Activated naive CD4-positive, alpha-beta T cell treated with anti-CD3 and anti-CD28 coated beads for 36 hours (primary cell): ENCODE measurements around the gene DTNB. TPM values are rescaled to one million over a fixed set of nuclear protein-coding genes. Genes with fewer than 3 reads are reported as not detected.

Experiments used
- CTCF ChIA-PET: fragments of 350-600 bp; sonication (Branson Sonifier 250); formaldehyde crosslinking; loops from one replicate; lab custom pipeline; 2021; ENCODE audit warnings: antibody characterized with exemption; lab: Charles Lee
- DNase-seq: peaks from one replicate; pipeline ENCODE4 v3.0.0-alpha.2; 2020
- H3K27ac Mint-ChIP-seq: one replicate; pipeline ENCODE4 v1.8.0; 2021; ENCODE audit warnings: mild to moderate bottlenecking, mixed read lengths
- H3K27me3 Mint-ChIP-seq: one replicate; pipeline ENCODE4 v1.8.0; 2021; ENCODE audit warnings: low read depth, mixed read lengths
- H3K36me3 Mint-ChIP-seq: one replicate; pipeline ENCODE4 v1.8.0; 2021; ENCODE audit warnings: low read depth, mixed read lengths
- H3K4me1 Mint-ChIP-seq: one replicate; pipeline ENCODE4 v1.8.0; 2021; ENCODE audit warnings: low read depth, mixed read lengths
- H3K4me3 Mint-ChIP-seq: one replicate; pipeline ENCODE4 v1.8.0; 2021; ENCODE audit warnings: mild to moderate bottlenecking, moderate library complexity, mixed read lengths
- H3K9me3 Mint-ChIP-seq: one replicate; pipeline ENCODE4 v1.8.0; 2021; ENCODE audit warnings: mixed read lengths
- intact Hi-C: fragments of 100-400 bp; cut with micrococcal nuclease; formaldehyde crosslinking; loops from one replicate; pipeline ENCODE4 v1.15.1; 2023
- total RNA-seq, 2 experiments: library from RNA; stranded (reverse); gene quantifications; one replicate each; pipeline ENCODE4 v1.2.3, GENCODE V29; 2021

Gene DTNB
- total RNA-seq, 2 experiments from 2014 or later = 27.2 to 27.6 TPM

DNA sequence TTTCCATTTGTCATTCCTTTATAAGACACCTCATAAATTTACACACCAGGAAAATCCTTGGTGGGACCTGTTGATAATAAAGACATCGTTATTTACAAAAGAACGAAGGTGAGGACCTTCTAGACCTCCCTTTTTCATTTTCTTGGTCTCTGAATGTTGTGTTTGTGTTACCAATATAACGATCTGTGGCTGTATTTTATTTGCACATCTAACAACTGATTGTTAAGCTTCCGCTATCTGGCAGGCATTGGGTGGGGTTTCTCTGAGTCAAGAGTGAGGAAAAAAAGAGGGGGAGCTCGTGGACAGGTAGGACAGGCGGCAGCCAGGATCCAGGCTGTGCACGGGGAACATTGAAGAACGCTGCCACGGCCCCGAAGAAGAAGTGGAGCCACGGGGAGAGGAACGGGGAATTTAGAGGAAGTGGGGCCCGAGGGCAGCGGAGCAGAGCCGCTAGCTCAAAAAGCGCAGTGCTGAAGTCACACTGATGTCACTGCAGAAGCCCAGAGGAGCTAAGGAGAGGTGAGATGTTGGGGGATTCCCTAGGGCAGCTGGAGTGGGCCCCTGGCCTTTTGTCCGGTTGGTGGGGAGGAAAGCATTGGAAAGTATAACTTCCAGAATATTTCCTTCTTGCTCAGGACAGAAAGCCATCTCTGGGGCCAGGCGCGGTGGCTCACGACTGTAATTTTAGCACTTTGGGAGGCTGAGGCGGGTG, 310.8 kb downstream of the DTNB start:
- H3K9me3 Mint-ChIP-seq = no peaks in the 10 kb centered on the region
- CTCF ChIA-PET = interaction anchor here (0.7 to 3.0 kb wide), 29 partner anchors 10 to 706 kb away, joined by 3 to 54 read pairs (median 4); partner anchors contain the start of gene DNMT3A
- H3K4me1 Mint-ChIP-seq = peaks cover 11% of the 10 kb centered on the region
- peak; percentile 85 for DNase-seq
- peak overlapping the region; percentile 82 for H3K4me3 Mint-ChIP-seq
- no peaks in the 10 kb centered on the region for H3K36me3 Mint-ChIP-seq
- H3K27me3 Mint-ChIP-seq = no peaks in the 10 kb centered on the region
- peak overlapping the region; percentile 94 for H3K27ac Mint-ChIP-seq
- intact Hi-C loops = loop anchor here (1.0 to 2.0 kb wide), 8 partner anchors 15 to 390 kb away; no protein-coding TSS in a partner anchor

DNA sequence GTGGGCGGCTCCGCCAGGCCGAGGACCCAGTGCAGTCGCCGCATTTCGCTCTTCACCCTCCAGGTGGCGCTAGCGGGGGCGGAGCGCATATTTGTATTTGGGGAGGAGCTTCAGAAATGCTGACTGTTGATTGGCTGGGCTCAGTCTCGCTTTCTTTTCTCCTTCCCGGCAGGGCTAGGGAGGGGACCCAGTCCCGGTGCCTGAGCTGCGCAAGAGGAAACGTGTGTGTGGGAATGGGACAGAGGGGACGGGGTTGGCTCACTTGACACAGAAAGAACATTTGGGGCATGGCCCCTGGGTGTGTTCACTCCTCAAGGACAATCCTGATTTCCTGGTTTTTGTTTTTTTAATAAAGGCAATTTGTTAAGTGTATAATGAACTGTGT, 311.3 kb downstream of the DTNB start:
- H3K4me3 Mint-ChIP-seq = peak overlapping the region; percentile 82
- peak; percentile 98 for DNase-seq
- CTCF ChIA-PET = interaction anchor here (0.6 to 3.0 kb wide), 30 partner anchors 9 to 707 kb away, joined by 3 to 54 read pairs (median 4); partner anchors contain the start of gene DNMT3A
- H3K27ac Mint-ChIP-seq = peak overlapping the region; percentile 94
- no peaks in the 10 kb centered on the region for H3K9me3 Mint-ChIP-seq
- intact Hi-C loops = loop anchor here (1.0 to 2.0 kb wide), 8 partner anchors 15 to 389 kb away; no protein-coding TSS in a partner anchor
- peaks cover 11% of the 10 kb centered on the region for H3K4me1 Mint-ChIP-seq
- no peaks in the 10 kb centered on the region for H3K27me3 Mint-ChIP-seq
- H3K36me3 Mint-ChIP-seq = no peaks in the 10 kb centered on the region

DNA sequence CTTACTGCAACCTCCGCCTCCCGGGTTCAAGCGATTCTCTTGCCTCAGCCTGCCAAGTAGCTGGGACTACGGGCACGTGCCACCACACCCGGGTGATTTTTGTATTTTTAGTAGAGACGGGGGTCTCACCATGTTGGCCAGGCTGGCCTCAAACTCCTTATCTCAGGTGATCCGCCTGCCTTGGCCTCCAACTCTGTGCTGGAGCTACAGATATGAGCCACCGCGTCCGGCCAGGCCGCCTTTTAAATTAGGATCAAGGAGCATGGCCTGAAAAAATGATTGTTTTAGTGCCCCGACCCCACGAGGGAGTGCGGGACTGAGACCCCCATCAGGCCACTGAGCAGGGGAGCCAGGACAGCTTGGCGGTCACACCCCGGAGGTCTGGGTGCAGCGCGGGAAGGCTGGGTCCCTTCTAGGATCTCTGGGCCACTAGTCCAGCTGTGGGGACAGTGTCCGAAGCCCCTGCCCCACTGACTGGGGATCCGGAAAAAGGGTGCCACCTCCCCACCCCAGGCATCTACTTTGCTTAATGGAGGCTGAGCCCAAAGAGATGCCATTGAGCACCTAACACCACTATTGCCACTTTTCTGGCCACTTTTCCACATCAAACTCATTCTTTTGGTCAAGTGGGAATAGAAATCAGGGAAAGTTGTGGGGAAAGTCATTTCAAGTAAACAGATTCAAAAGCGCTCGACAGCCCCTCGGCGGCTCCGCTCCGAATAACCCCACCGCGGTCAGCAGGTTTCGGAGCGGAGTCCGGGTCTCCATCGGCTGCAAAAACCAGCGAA, 311.9 kb downstream of the DTNB start:
- no peak for DNase-seq
- intact Hi-C loops = loop anchor here (1.0 to 2.0 kb wide), 8 partner anchors 14 to 389 kb away; no protein-coding TSS in a partner anchor
- H3K27me3 Mint-ChIP-seq = no peaks in the 10 kb centered on the region
- H3K4me1 Mint-ChIP-seq = peaks cover 11% of the 10 kb centered on the region
- H3K27ac Mint-ChIP-seq = peak overlapping the region; percentile 94
- CTCF ChIA-PET = interaction anchor here (0.6 to 3.0 kb wide), 25 partner anchors 9 to 412 kb away, joined by 3 to 54 read pairs (median 6); partner anchors contain the start of gene DNMT3A
- peak overlapping the region; percentile 82 for H3K4me3 Mint-ChIP-seq
- no peaks in the 10 kb centered on the region for H3K36me3 Mint-ChIP-seq
- H3K9me3 Mint-ChIP-seq = no peaks in the 10 kb centered on the region

DNA sequence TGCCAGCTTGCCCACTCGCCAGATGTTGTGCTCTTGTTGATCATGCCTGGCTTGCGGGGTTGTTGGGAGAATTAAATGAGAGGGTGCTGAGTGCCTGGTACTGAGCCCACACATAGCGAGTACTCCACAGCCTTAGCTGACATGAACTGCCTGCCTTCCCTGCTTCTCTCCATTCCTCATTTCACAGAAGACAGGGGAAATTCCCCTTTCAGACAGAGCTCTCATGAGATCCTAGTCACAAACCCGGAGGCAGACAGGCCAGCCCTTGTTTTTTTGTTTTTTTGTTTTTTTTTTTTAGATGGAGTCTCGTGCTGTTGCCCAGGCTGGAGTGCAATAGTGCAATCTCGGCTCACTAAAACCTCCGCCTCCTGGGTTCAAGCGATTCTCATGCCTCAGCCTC, 314.5 kb downstream of the DTNB start:
- H3K27ac Mint-ChIP-seq = no peak overlapping the region
- CTCF ChIA-PET = interaction anchor here (0.6 to 1.7 kb wide), 5 partner anchors 11 to 193 kb away, joined by 3 to 9 read pairs (median 7); no protein-coding TSS in a partner anchor
- no peaks in the 10 kb centered on the region for H3K36me3 Mint-ChIP-seq

DNA sequence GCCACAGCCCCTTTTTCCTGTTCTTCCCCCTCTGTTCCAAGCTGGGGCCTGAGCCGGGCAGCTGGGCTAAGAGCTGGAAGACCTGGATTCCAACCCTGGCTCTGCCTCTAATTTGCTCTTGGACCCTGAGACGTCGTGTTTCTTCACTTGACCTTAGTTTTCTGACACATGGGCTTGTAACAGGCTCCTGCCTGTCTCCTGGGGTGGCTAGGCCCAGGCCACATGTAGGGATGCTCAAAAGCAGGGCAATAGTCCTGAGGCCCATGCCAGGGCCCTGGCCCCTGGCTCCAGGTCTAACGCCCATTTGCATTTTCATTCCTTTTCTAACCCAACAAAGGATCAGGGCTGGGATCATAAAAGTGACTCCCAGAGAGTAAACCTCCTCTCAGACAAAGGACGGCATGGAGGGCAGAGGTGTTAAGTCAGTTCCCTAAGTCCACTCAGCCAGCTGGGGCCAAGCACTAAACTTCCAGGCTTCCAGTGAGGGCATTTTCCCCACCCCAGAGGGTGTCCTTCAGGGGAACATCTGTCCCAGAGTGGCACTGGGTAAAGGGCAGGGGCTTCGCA, 315.0 kb downstream of the DTNB start:
- peaks cover 7% of the 10 kb centered on the region for H3K4me1 Mint-ChIP-seq
- H3K27me3 Mint-ChIP-seq = no peaks in the 10 kb centered on the region
- no peaks in the 10 kb centered on the region for H3K9me3 Mint-ChIP-seq

More for the DNA sequence above, 314.5 kb downstream of the DTNB start:
- no peak overlapping the region for H3K4me3 Mint-ChIP-seq
- no peaks in the 10 kb centered on the region for H3K9me3 Mint-ChIP-seq
- H3K4me1 Mint-ChIP-seq = peaks cover 11% of the 10 kb centered on the region
- intact Hi-C loops = no loop called here
- no peaks in the 10 kb centered on the region for H3K27me3 Mint-ChIP-seq
- DNase-seq = no peak

DNA sequence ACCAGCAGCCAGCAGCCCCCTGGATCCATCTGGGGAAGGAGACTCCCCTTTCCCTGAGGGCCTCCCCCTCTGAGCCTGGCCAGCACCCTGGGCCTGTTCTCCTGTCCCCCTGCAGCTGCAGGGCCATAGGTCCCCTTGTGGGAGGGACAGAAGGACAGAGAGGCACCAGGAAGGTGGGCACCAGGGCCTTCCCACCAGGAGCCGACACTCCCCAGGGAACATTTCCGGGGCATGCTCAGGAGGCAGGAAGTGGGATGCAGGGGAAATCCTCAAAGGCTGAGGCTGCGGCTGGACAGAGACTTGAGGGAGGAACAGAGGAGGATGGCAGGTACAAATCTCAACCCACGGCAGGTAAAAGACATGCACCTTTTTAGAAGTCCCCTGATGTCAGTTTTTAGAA, 317.3 kb downstream of the DTNB start:
- Mint-ChIP-seq H3K4me1 (peaks cover 4% of the 10 kb centered on the region), H3K27ac (no peak overlapping the region), H3K27me3 (no peaks in the 10 kb centered on the region), H3K36me3 (no peaks in the 10 kb centered on the region), H3K9me3 (no peaks in the 10 kb centered on the region), H3K4me3 (no peak overlapping the region)
- DNase-seq = no peak
- intact Hi-C loops = no loop called here
- CTCF ChIA-PET = interaction anchor here (1.0 kb wide), 1 partner anchor 8 kb away, joined by 3 read pairs; no protein-coding TSS in a partner anchor

More for the DNA sequence above, 315.0 kb downstream of the DTNB start:
- Mint-ChIP-seq H3K36me3 (no peaks in the 10 kb centered on the region), H3K4me3 (no peak overlapping the region), H3K27ac (no peak overlapping the region)
- intact Hi-C loops = no loop called here
- no peak for DNase-seq
- CTCF ChIA-PET = interaction anchor here (0.6 to 1.7 kb wide), 6 partner anchors 11 to 192 kb away, joined by 3 to 9 read pairs (median 4); no protein-coding TSS in a partner anchor

DNA sequence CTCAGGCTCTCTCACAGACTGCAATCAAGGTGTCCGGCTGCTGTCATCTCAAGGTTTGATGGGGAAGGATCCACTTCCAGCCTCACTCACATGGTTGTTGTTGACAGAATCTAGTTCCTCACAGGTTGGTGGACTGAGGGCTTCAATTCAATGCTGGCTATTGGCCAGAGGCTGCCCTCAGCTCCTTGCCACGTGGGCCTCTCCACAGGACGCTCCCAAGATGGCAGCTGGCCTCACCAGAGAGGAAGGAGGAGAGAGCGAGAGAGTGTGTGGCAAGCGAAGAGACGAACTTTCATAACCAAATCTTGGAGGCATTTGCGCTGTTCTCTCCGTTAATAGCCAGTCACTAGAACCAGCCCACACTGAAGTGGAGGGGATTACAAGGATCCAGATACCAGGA, 318.1 kb downstream of the DTNB start:
- no peak overlapping the region for H3K27ac Mint-ChIP-seq

DNA sequence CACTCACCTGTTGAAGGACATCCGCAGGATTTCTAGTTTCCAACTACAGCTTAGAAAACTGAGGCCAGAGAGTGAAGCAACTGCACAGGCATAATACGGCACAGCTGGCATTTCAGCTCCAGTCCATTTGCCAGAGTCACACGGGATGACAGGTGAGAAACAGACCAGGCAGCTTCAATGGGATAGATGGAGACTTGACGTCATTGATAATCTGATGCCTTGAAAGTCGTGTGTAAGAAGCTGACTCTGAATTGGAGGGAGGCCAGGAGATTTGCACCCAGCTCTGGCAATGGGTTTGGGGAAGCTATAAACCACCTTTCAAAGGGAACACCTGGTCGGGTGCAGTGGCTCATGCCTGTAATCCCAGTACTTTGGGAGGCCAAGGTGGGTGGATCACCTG, 319.3 kb downstream of the DTNB start:
- intact Hi-C loops = no loop called here
- H3K4me1 Mint-ChIP-seq = peaks cover 7% of the 10 kb centered on the region
- H3K36me3 Mint-ChIP-seq = no peaks in the 10 kb centered on the region
- H3K27me3 Mint-ChIP-seq = no peaks in the 10 kb centered on the region
- H3K4me3 Mint-ChIP-seq = no peak overlapping the region
- no peaks in the 10 kb centered on the region for H3K9me3 Mint-ChIP-seq
- DNase-seq = no peak
- no peak overlapping the region for H3K27ac Mint-ChIP-seq
- CTCF ChIA-PET = interaction anchor here (1.2 kb wide), 1 partner anchor 21 kb away, joined by 5 read pairs; no protein-coding TSS in a partner anchor

More for the DNA sequence above, 318.1 kb downstream of the DTNB start:
- Mint-ChIP-seq H3K4me3 (no peak overlapping the region), H3K27me3 (no peaks in the 10 kb centered on the region), H3K4me1 (peaks cover 6% of the 10 kb centered on the region), H3K9me3 (no peaks in the 10 kb centered on the region), H3K36me3 (no peaks in the 10 kb centered on the region)
- CTCF ChIA-PET = no interaction called here
- no peak for DNase-seq
- intact Hi-C loops = no loop called here

DNA sequence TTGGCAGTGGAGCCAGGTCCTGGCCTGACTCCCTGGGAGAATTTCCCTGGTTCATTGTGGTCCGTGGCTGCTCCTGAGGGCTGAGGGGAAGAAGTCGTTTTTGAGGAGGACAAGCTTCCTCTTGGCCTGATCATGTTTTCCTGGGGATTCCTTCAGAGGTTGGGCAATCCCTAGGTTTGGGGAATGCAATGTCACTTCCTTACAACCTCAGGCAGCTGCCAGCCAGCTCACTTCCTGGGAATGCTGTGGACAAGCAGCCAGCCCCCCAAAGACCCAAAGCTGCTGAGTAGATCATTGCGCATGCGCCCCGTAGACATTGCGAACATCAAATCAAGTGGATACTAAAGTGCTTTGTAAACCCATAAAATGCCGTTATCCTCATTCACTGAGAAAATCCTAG, 324.0 kb downstream of the DTNB start:
- no peaks in the 10 kb centered on the region for H3K9me3 Mint-ChIP-seq
- H3K4me3 Mint-ChIP-seq = no peak overlapping the region
- H3K4me1 Mint-ChIP-seq = peaks cover 24% of the 10 kb centered on the region
- no peak overlapping the region for H3K27ac Mint-ChIP-seq
- no peak for DNase-seq
- CTCF ChIA-PET = interaction anchor here (0.8 to 3.4 kb wide), 5 partner anchors 12 to 225 kb away, joined by 3 to 18 read pairs (median 3); no protein-coding TSS in a partner anchor
- intact Hi-C loops = no loop called here
- H3K36me3 Mint-ChIP-seq = no peaks in the 10 kb centered on the region
- H3K27me3 Mint-ChIP-seq = no peaks in the 10 kb centered on the region

DNA sequence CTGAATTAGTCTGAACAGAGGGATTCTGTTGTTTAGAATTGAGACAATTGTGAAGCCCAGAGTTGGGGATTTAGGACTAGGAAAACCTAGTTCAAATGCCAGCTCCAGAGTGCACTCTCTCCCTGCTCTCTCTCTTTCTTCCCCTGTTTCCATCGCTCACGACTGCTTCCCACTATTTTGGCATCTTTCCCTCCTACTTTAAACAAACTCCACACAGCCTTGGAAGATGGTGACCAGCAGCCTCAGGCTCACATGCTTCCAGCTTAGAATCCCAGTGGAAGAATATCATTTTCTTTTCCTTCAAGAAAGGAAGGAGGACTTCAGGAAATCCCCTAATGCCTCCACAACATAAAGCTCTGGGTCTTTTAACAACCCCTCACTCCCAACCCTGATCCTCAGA, 325.5 kb downstream of the DTNB start:
- no peaks in the 10 kb centered on the region for H3K9me3 Mint-ChIP-seq
- no peak overlapping the region for H3K4me3 Mint-ChIP-seq
- H3K27me3 Mint-ChIP-seq = no peaks in the 10 kb centered on the region
- CTCF ChIA-PET = interaction anchor here (0.8 to 3.4 kb wide), 4 partner anchors 9 to 71 kb away, joined by 4 to 18 read pairs (median 6); no protein-coding TSS in a partner anchor
- intact Hi-C loops = loop anchor here (1.0 kb wide), 2 partner anchors 14 to 29 kb away; no protein-coding TSS in a partner anchor
- H3K36me3 Mint-ChIP-seq = no peaks in the 10 kb centered on the region
- H3K4me1 Mint-ChIP-seq = peaks cover 26% of the 10 kb centered on the region
- H3K27ac Mint-ChIP-seq = no peak overlapping the region
- DNase-seq = no peak

DNA sequence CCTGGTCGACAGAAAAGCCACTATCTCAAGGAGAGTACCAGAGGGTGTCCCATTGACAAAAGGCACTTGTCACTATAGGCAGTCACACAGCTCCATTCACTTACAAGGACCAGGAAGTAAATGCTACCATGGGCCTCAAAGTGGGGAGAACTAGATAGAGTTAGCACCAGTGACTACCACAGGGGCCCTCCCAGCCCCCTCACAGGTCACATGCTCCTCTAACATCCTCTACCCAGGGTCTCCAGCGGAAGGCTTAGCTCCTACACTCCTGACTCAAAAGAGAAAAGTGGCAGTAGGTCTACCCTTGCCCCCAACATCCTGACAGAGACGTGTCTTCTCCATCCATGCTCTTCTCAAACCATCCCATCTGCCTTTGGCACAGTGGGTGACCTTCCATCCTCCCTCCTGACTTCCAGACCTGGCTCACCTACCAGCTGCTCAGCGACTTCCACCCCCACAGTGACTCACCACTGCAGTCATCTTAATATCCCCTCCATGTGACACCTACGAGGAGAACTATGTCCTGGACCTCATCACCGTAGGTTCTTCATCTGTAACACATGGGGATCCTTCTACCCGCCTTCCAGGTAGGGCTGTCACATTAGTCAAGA, 326.1 kb downstream of the DTNB start:
- CTCF ChIA-PET = interaction anchor here (0.5 to 3.4 kb wide), 6 partner anchors 11 to 131 kb away, joined by 3 to 18 read pairs (median 4); no protein-coding TSS in a partner anchor
- Mint-ChIP-seq H3K36me3 (no peaks in the 10 kb centered on the region), H3K4me1 (peaks cover 24% of the 10 kb centered on the region), H3K9me3 (no peaks in the 10 kb centered on the region), H3K27me3 (no peaks in the 10 kb centered on the region), H3K4me3 (no peak overlapping the region), H3K27ac (no peak overlapping the region)
- DNase-seq = peak; percentile 66
- intact Hi-C loops = loop anchor here (1.0 kb wide), 2 partner anchors 15 to 30 kb away; no protein-coding TSS in a partner anchor
